ENCODE results near the gene HMCN1.

The HMCN1 gene

DNA sequence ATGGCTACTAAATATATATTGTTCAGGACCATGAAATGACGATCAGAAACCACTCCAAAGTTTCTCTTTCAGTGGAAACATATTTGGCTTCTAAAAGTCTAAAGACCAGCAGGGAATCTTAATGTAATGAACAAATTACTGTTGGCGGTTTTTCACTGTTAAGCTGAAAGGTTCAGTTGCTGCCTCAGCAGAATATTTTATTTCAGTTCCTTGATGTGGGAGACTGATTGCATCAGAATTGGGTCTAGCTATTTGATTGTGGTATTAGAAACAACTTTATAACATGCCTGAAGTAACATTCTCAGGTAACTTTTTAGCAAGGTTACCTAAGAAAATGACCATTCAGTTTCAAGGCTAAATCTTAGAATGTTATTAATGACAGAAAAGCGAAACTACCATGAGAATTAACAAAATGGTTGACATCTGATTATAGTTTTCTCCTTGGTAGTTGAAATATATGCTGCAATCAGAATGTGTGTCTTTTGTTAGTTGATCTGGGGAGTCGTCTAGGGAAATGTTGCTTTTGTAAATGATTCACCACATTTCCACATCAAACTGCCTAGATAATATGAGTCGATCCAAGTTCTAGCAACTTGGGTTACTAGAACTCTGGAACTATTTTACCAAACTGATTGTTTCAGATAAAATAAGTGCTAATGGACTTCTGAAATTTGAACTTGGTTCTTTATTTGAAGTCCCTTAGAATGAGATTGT lies 200.4 kb downstream of the HMCN1 start:
- H3K27ac ChIP-seq: no peak overlapping the region
- TF ChIP-seq, protein P1, sequence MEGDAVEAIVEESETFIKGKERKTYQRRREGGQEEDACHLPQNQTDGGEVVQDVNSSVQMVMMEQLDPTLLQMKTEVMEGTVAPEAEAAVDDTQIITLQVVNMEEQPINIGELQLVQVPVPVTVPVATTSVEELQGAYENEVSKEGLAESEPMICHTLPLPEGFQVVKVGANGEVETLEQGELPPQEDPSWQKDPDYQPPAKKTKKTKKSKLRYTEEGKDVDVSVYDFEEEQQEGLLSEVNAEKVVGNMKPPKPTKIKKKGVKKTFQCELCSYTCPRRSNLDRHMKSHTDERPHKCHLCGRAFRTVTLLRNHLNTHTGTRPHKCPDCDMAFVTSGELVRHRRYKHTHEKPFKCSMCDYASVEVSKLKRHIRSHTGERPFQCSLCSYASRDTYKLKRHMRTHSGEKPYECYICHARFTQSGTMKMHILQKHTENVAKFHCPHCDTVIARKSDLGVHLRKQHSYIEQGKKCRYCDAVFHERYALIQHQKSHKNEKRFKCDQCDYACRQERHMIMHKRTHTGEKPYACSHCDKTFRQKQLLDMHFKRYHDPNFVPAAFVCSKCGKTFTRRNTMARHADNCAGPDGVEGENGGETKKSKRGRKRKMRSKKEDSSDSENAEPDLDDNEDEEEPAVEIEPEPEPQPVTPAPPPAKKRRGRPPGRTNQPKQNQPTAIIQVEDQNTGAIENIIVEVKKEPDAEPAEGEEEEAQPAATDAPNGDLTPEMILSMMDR (conservative IDR thresholded peaks at IDR 0.05): no peak
- no peak for TF ChIP-seq ZFX (IDR thresholded peaks at IDR 0.05)

DNA sequence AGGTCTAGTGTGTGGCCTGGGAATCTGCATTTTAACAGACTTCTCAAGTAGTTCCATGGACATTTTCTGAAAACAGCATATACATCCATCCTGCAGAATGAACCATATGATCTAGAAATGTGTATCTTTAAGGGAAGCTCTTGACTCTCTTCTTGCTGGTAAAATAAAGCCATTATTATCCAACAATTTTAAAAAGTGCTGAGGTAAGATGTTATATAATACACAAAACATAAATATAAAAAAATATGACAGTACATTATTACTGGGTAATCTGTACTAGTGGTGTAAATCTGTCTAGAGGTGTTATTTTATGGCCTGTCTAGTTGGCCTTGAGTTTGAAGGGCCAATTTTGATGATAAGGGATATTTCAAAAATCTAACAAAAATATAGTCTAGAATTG lies 201.2 kb downstream of the HMCN1 start:
- TF ChIP-seq, protein P1 (conservative IDR thresholded peaks at IDR 0.05): no peak
- no peak for TF ChIP-seq ZFX (IDR thresholded peaks at IDR 0.05)
- H3K27ac ChIP-seq: no peak overlapping the region

DNA sequence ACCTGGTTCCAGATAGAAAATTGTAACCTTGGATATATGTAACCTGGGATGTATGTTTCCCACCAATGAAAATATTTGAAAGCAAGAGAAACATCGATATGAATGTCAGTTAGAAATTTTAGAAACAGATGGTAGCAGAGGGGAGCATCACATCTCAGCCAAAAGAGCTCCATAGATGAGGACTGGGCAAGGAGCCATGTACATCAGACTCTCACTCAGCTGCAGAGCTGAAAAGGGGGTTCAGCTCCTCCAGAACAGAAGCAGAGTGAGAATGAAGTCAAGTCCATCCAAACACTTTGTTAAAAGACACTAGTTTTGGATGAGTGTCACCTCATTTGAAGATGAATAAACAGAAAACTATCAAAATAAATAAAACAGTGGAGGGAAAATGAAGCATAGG lies 202.4 kb downstream of the HMCN1 start:
- TF ChIP-seq, protein P1 (conservative IDR thresholded peaks at IDR 0.05): no peak
- TF ChIP-seq ZFX (IDR thresholded peaks at IDR 0.05): no peak
- no peak overlapping the region for H3K27ac ChIP-seq

DNA sequence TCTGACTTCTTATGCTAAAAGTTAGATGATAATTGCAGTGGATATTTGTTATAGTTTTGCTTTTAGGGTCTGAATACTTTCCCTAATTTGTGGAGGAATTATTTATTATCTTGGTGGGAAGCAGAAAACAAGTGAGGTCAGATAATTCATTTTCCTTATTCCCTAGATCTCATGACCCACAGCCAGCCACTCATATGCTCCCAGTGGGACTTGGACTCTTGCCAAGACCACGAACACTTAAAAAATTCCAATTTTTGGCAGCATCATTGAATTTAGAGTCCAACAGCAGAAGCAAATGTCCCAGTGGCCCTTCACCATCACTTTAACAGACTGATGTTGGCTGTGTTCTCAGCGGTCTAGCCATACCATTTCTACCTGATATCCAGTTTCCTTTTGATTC lies 204.2 kb downstream of the HMCN1 start:
- H3K27ac ChIP-seq: no peak overlapping the region
- no peak for TF ChIP-seq ZFX (IDR thresholded peaks at IDR 0.05)
- TF ChIP-seq, protein P1 (conservative IDR thresholded peaks at IDR 0.05): no peak

DNA sequence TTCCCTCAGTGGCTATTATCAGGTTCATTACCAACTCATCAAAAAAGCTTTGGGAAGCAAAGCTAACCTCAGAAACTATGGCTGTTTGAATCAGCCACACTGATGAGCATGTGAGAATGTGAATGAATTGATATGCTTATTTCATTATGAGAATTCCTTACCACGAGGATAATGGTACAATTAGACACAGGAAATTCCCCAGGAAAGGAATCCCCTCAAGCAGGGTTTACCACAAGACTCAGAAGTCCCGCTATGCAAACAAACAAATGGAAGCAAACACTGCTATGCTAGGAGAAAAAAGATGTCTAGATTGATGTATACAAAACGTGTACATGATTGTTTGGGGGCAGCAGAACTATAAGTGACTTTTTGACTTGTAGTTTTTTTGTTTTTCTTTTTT lies 205.0 kb downstream of the HMCN1 start:
- H3K27ac ChIP-seq: no peak overlapping the region
- TF ChIP-seq, protein P1 (conservative IDR thresholded peaks at IDR 0.05): no peak
- TF ChIP-seq ZFX (IDR thresholded peaks at IDR 0.05): no peak

DNA sequence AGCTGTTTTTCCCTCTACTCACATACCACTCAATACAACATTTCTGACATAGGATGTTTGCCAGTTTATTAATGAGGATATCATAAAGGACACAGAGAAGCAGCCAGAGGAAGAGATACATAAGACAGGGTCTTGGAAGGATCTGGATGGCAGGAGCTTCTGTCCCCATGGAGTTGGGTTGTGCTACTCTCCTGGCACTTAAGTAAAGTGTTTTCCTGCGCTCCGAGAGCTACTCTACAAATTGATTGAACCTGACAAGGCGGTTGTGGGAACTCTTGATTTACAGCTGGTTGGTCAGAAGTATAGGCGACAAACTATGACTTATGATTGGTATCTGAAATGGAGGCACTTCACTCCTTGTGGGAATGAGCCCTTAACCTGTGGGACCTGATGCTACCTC lies 208.8 kb downstream of the HMCN1 start:
- no peak overlapping the region for H3K27ac ChIP-seq
- no peak for TF ChIP-seq ZFX (IDR thresholded peaks at IDR 0.05)
- TF ChIP-seq, protein P1 (conservative IDR thresholded peaks at IDR 0.05): no peak

DNA sequence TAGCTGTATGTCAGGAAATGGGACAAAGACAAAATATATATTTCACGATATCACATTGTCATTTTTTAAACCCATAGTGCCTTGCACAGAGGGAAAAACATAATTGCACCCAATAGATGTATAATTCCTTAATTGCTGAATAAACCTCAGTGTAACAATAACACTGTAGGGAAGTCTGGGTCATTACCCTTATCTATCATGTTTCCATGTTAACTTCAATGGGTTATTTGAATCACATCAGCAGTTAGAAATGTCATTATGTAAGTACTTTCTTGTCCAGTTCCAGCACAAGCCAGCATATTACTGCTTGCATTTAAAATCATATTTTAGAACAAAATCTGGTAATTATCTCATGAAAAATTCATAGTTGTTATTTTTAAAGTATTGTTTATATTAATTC lies 222.7 kb downstream of the HMCN1 start:
- no peak for TF ChIP-seq ZFX (IDR thresholded peaks at IDR 0.05)
- TF ChIP-seq, protein P1 (conservative IDR thresholded peaks at IDR 0.05): no peak
- no peak overlapping the region for H3K27ac ChIP-seq

Measured in C4-2B (cell line).